H1 (cell line): Measurements from ENCODE around the gene ALPP. TPM values are rescaled to one million over a fixed set of nuclear protein-coding genes. Genes with fewer than 3 reads are reported as not detected.

ENCODE experiments used
- CHD2 ChIP-seq: IDR thresholded peaks from 2 replicates; pipeline ENCODE4 v1.6.1; 2012; ENCODE audit warnings: low read length, improper control_type of control experiment
- RNF2 ChIP-seq: fragments of 200-900, 300-1000 bp; sonication (generic); IDR thresholded peaks from 2 replicates; pipeline ENCODE4 v1.7.1; 2016; ENCODE audit warnings: borderline replicate concordance, low read depth, mild to moderate bottlenecking, antibody characterized with exemption, low read length; ENCODE audit not compliant: poor library complexity, severe bottlenecking; ENCODE audit errors: missing control alignments
- polyA plus RNA-seq, 7 experiments: library from polyadenylated mRNA; depleted of rRNA in 3 of 7; stranded (reverse) in 5 of 7; unstranded in 2 of 7; fragments of >200 nt in 5 of 7; fragments of 200-250 nt in 2 of 7; gene quantifications; 1 replicate in 5 of 7; 2 replicates in 1 of 7; 4 replicates in 1 of 7; pipeline versions ENCODE4 v1.2.1 to v1.2.3, GENCODE V29; 2011 to 2013; ENCODE audit warnings: missing spikeins in 2 of 7, mixed read lengths in 2 of 7
- total RNA-seq: library from RNA; stranded (reverse); fragmentation: NEBNext Ultra II Directional; extraction: Animal tissue kit (Norgen Biotek cat#: 25700); gene quantifications from 2 replicates; pipeline ENCODE4 v1.2.1, GENCODE V29; 2021
- TF ChIP-seq, protein P1 (sequence below): fragments of 300-600 bp; sonication (generic); IDR thresholded peaks from 2 replicates; pipeline ENCODE4 v1.7.1; 2012; ENCODE audit warnings: low read length, moderate library complexity, mild to moderate bottlenecking, inconsistent platforms; ENCODE audit not compliant: insufficient replicate concordance

Gene ALPP
- total and polyA plus RNA-seq, 2 of the 8 experiments (the other 6 are each of a cell fraction or from before 2014, with no cell fraction given) = 0.15 TPM

DNA sequence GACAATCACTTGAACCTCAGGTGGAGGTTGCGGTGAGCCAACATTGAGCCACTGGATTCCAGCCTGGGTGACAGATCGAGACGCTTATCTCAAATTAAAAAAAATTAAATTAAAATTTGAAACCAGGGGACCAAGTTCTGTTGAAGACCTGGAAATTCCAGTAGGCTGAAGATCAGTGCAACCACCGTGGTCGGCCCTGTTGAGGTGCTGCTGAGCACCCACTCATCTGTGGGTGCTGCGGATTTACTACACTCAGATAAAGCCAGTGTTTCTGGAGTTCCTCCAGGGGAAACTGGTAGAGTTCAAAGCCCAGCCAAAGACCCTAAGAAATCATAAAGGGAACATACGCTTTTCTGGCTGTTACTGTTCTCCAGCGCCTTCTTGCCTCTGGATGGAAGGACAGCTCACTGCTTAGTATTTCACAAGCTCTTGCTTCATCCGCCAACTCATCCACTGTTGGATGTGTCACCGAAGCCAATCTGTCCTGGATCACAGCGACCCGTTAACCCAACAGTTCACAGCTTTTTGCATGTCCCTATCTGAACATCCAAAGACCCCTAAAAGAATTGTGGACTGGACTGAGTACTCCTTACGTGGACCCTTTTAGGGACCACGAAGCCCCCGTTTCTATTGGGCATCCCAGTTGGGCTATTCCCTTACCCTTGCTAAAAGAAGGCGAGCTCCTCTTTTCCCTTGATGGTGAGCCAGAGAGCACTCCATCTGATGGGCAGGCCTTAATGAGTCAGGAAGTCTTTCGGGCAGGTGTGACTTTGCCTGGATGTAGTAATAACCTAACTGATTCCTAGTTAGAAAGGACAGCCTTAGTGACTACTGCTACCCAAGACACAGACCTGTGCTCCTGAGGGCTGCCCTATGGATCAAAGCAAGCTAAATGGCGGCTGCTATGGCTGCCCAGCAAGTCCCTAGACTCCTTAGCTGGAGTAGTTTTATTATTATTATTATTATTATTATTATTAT lies 6.0 kb upstream of the ALPP start (continued):
- TF ChIP-seq, protein P1, sequence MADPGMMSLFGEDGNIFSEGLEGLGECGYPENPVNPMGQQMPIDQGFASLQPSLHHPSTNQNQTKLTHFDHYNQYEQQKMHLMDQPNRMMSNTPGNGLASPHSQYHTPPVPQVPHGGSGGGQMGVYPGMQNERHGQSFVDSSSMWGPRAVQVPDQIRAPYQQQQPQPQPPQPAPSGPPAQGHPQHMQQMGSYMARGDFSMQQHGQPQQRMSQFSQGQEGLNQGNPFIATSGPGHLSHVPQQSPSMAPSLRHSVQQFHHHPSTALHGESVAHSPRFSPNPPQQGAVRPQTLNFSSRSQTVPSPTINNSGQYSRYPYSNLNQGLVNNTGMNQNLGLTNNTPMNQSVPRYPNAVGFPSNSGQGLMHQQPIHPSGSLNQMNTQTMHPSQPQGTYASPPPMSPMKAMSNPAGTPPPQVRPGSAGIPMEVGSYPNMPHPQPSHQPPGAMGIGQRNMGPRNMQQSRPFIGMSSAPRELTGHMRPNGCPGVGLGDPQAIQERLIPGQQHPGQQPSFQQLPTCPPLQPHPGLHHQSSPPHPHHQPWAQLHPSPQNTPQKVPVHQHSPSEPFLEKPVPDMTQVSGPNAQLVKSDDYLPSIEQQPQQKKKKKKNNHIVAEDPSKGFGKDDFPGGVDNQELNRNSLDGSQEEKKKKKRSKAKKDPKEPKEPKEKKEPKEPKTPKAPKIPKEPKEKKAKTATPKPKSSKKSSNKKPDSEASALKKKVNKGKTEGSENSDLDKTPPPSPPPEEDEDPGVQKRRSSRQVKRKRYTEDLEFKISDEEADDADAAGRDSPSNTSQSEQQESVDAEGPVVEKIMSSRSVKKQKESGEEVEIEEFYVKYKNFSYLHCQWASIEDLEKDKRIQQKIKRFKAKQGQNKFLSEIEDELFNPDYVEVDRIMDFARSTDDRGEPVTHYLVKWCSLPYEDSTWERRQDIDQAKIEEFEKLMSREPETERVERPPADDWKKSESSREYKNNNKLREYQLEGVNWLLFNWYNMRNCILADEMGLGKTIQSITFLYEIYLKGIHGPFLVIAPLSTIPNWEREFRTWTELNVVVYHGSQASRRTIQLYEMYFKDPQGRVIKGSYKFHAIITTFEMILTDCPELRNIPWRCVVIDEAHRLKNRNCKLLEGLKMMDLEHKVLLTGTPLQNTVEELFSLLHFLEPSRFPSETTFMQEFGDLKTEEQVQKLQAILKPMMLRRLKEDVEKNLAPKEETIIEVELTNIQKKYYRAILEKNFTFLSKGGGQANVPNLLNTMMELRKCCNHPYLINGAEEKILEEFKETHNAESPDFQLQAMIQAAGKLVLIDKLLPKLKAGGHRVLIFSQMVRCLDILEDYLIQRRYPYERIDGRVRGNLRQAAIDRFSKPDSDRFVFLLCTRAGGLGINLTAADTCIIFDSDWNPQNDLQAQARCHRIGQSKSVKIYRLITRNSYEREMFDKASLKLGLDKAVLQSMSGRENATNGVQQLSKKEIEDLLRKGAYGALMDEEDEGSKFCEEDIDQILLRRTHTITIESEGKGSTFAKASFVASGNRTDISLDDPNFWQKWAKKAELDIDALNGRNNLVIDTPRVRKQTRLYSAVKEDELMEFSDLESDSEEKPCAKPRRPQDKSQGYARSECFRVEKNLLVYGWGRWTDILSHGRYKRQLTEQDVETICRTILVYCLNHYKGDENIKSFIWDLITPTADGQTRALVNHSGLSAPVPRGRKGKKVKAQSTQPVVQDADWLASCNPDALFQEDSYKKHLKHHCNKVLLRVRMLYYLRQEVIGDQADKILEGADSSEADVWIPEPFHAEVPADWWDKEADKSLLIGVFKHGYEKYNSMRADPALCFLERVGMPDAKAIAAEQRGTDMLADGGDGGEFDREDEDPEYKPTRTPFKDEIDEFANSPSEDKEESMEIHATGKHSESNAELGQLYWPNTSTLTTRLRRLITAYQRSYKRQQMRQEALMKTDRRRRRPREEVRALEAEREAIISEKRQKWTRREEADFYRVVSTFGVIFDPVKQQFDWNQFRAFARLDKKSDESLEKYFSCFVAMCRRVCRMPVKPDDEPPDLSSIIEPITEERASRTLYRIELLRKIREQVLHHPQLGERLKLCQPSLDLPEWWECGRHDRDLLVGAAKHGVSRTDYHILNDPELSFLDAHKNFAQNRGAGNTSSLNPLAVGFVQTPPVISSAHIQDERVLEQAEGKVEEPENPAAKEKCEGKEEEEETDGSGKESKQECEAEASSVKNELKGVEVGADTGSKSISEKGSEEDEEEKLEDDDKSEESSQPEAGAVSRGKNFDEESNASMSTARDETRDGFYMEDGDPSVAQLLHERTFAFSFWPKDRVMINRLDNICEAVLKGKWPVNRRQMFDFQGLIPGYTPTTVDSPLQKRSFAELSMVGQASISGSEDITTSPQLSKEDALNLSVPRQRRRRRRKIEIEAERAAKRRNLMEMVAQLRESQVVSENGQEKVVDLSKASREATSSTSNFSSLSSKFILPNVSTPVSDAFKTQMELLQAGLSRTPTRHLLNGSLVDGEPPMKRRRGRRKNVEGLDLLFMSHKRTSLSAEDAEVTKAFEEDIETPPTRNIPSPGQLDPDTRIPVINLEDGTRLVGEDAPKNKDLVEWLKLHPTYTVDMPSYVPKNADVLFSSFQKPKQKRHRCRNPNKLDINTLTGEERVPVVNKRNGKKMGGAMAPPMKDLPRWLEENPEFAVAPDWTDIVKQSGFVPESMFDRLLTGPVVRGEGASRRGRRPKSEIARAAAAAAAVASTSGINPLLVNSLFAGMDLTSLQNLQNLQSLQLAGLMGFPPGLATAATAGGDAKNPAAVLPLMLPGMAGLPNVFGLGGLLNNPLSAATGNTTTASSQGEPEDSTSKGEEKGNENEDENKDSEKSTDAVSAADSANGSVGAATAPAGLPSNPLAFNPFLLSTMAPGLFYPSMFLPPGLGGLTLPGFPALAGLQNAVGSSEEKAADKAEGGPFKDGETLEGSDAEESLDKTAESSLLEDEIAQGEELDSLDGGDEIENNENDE = no peak
- TF ChIP-seq CHD2 (no peak), RNF2 (no peak)
